GM12878 (cell line): ENCODE data around the gene SLC17A2. TPM values are rescaled to one million over a fixed set of nuclear protein-coding genes. Genes with fewer than 3 reads are reported as not detected.

Source experiments
- ATAC-seq: fragments of 200-7000 bp; cut with Tn5 transposase; 3 replicates; pipeline ENCODE4 v1.9.1; 2020; ENCODE audit warnings: mild to moderate bottlenecking, moderate library complexity
- BruUV-seq: library from RNA; stranded (reverse); fragments of 400-500 nt; replicated peaks from 2 replicates; lab custom pipeline; 2021; lab: Mats Ljungman, UMichigan
- CTCF ChIA-PET: fragments of 300-600 bp; sonication (Branson Sonifier 250); formaldehyde crosslinking; extraction: SDS; loops from one replicate; lab custom pipeline; 2021; ENCODE audit warnings: inconsistent platforms; lab: Yijun Ruan, JAX
- POLR2A ChIA-PET: fragments of 350-600 bp; formaldehyde crosslinking; extraction: SDS; loops from one replicate; lab custom pipeline; 2021; ENCODE audit warnings: inconsistent platforms; lab: Charles Lee
- RAD21 ChIA-PET: fragments of 300-600 bp; sonication (Branson Sonifier 250); formaldehyde crosslinking; loops from one replicate; lab custom pipeline; 2023; ENCODE audit warnings: antibody characterized with exemption; ENCODE audit not compliant: unreplicated experiment; lab: Charles Lee
- SMC1A ChIA-PET: fragments of 300-600 bp; sonication (Branson Sonifier 250); formaldehyde crosslinking; loops from one replicate; lab custom pipeline; 2023; ENCODE audit not compliant: unreplicated experiment, uncharacterized antibody; lab: Charles Lee
- DNase-seq: peaks from one replicate; pipeline ENCODE4 v3.0.0-alpha.2; 2011; ENCODE audit warnings: low read depth, low spot score
- FAIRE-seq: peaks from 3 replicates; lab custom pipeline; 2011; peaks lifted over from hg19 to GRCh38; lab: Jason Lieb, UNC
- H2AFZ ChIP-seq: 2 replicates; pipeline ENCODE4 v1.6.0; 2011; ENCODE audit warnings: low read depth, low read length, control low read depth; ENCODE audit not compliant: control insufficient read depth
- H3K27ac ChIP-seq: 2 replicates; pipeline ENCODE4 v1.5.1; 2011; ENCODE audit warnings: control low read depth; ENCODE audit not compliant: control insufficient read depth, insufficient read depth
- H3K27me3 ChIP-seq, 2 experiments: replicated peaks in 1 of 2; 2 replicates each; pipeline versions ENCODE4 v1.6.0 to v1.6.1; 2011; ENCODE audit warnings: low read length in 1 of 2; ENCODE audit not compliant: control insufficient read depth in 2 of 2, insufficient read depth in 2 of 2
- H3K36me3 ChIP-seq, 2 experiments: 2 replicates each; pipeline ENCODE4 v1.5.1; 2011; ENCODE audit warnings: low read length in 1 of 2; ENCODE audit not compliant: control insufficient read depth in 2 of 2, insufficient read depth in 2 of 2
- H3K4me1 ChIP-seq: 2 replicates; pipeline ENCODE4 v1.6.1; 2011; ENCODE audit warnings: mild to moderate bottlenecking, low read length, moderate library complexity, mixed read lengths; ENCODE audit not compliant: control insufficient read depth, insufficient read depth
- H3K4me2 ChIP-seq: 2 replicates; pipeline ENCODE4 v1.6.0; 2011; ENCODE audit warnings: control low read depth; ENCODE audit not compliant: control insufficient read depth, insufficient read depth
- H3K4me3 ChIP-seq: fragments of 200-600 bp; sonication (generic); 2 replicates; pipeline ENCODE4 v1.5.1; 2016
- H3K79me2 ChIP-seq: 2 replicates; pipeline ENCODE4 v1.6.0; 2011; ENCODE audit warnings: low read length; ENCODE audit not compliant: control insufficient read depth, insufficient read depth
- H3K9ac ChIP-seq: 2 replicates; pipeline ENCODE4 v1.8.0; 2011; ENCODE audit warnings: low read length, control low read depth, mixed read lengths; ENCODE audit not compliant: control insufficient read depth, insufficient read depth
- H3K9me3 ChIP-seq: replicated peaks from 3 replicates; pipeline ENCODE4 v1.5.1; 2011; ENCODE audit warnings: mild to moderate bottlenecking, low read length; ENCODE audit not compliant: control insufficient read depth, insufficient read depth
- H4K20me1 ChIP-seq: 2 replicates; pipeline ENCODE4 v1.6.0; 2011; ENCODE audit not compliant: control insufficient read depth, insufficient read depth
- ATF7 ChIP-seq: fragments of 450-650 bp; IDR thresholded peaks from 2 replicates; pipeline ENCODE4 v1.6.1; 2016; ENCODE audit warnings: low read depth, mild to moderate bottlenecking
- E2F4 ChIP-seq: IDR thresholded peaks from 2 replicates; pipeline ENCODE4 v1.6.1; 2012; ENCODE audit warnings: low read depth, low read length, improper control_type of control experiment
- ESRRA ChIP-seq: IDR thresholded peaks from 2 replicates; pipeline ENCODE4 v1.6.1; 2012; ENCODE audit warnings: mild to moderate bottlenecking, low read length, improper control_type of control experiment
- KDM1A ChIP-seq: fragments of 200-600 bp; sonication (generic); IDR thresholded peaks from 2 replicates; pipeline ENCODE4 v1.6.1; 2016; ENCODE audit warnings: borderline replicate concordance
- PML ChIP-seq: IDR thresholded peaks from 2 replicates; pipeline ENCODE4 v1.6.1; 2012; ENCODE audit warnings: low read length, inconsistent platforms
- POLR2A ChIP-seq: IDR thresholded peaks from 2 replicates; pipeline ENCODE4 v1.6.1; 2011; ENCODE audit warnings: low read depth, mild to moderate bottlenecking, low read length
- RB1 ChIP-seq: fragments of 450-650 bp; formaldehyde crosslinking; IDR thresholded peaks from 2 replicates; pipeline ENCODE4 v1.6.1; 2017; ENCODE audit warnings: mild to moderate bottlenecking, borderline replicate concordance
- RUNX3 ChIP-seq: IDR thresholded peaks from 2 replicates; pipeline ENCODE4 v1.6.1; 2012; ENCODE audit warnings: low read length, inconsistent platforms
- SP1 ChIP-seq: IDR thresholded peaks from one replicate; pipeline ENCODE4 v1.6.1; 2011; ENCODE audit warnings: low read depth, low read length
- TCF12 ChIP-seq: IDR thresholded peaks from 2 replicates; pipeline ENCODE4 v1.6.1; 2011; ENCODE audit warnings: low read depth, mild to moderate bottlenecking, low read length
- WGBS: methylation state at CpG from one replicate; pipeline ENCODE4 v1.1.6; 2016; ENCODE audit warnings: low lambda C conversion rate; ENCODE audit not compliant: insufficient replicate concordance, insufficient coverage; ENCODE audit errors: missing lambda C conversion rate; 5-methylcytosine and 5-hydroxymethylcytosine counted together
- in situ Hi-C: fragments of 300-500 bp; cut with MboI; formaldehyde crosslinking; loops from 9 replicates; pipeline ENCODE4 v1.14.3; 2018; ENCODE audit warnings: mixed read lengths
- intact Hi-C: fragments of 100-400 bp; cut with micrococcal nuclease; formaldehyde crosslinking; loops from one replicate; pipeline ENCODE4 v1.14.2; 2022; ENCODE audit not compliant: unreplicated experiment
- polyA plus RNA-seq, 11 experiments: library from polyadenylated mRNA; depleted of rRNA in 4 of 11; unstranded in 6 of 11; stranded (reverse) in 5 of 11; fragments of >200 nt; fragmentation: Nextera tagmentation in 4 of 11; fragmentation: Illumina TruSeq in 1 of 11; extraction: Ambion mirVana in 4 of 11; extraction: Trizol in 1 of 11; gene quantifications; 1 replicate in 1 of 11; 2 replicates in 10 of 11; pipeline versions ENCODE4 v1.2.1 to v1.2.3, GENCODE V29; 2011 to 2016; ENCODE audit warnings: inconsistent platforms in 2 of 11, missing spikeins in 2 of 11, low read depth in 1 of 11
- total RNA-seq, 4 experiments: library from RNA; depleted of rRNA in 3 of 4; stranded (reverse); fragments of >200 nt in 3 of 4; fragmentation: Illumina TruSeq in 1 of 4; extraction: Trizol in 1 of 4; gene quantifications; 2 replicates each; pipeline versions ENCODE4 v1.2.1 to v1.2.3, GENCODE V29; 2013 to 2021

The SLC17A2 gene
- total and polyA plus RNA-seq, 10 of the 15 experiments (the other 5 are each of a cell fraction or from before 2014, with no cell fraction given) = not detected

GRCh38 chr6:25972902-25973301, 42.4 kb upstream of the SLC17A2 start:
- H3K79me2 ChIP-seq = peaks cover 6% of the 10 kb centered on the region
- peaks cover 1 to 37% of the 10 kb centered on the region in 2 experiments; a peak in 3 of 4 replicates for H3K36me3 ChIP-seq
- CTCF ChIA-PET = interaction anchor here (0.8 to 2.9 kb wide), 5 partner anchors 10 to 253 kb away, joined by 3 to 15 read pairs (median 5); no protein-coding TSS in a partner anchor
- H3K4me2 ChIP-seq = no peak overlapping the region
- DNase-seq (no peak), ATAC-seq (no peak), FAIRE-seq (no peak)
- in situ Hi-C loops = no loop called here
- H3K4me1 ChIP-seq = peaks cover 15% of the 10 kb centered on the region
- no peak overlapping the region for H3K4me3 ChIP-seq
- H3K9me3 ChIP-seq = no peaks in the 10 kb centered on the region
- H3K9ac ChIP-seq = no peak overlapping the region
- H4K20me1 ChIP-seq = no peaks in the 10 kb centered on the region
- WGBS = over 99% methylated on average over 5 of the region's 5 CpGs
- SMC1A ChIA-PET = interaction anchor here (0.9 to 2.0 kb wide), 2 partner anchors 13 to 20 kb away, joined by 3 to 4 read pairs; no protein-coding TSS in a partner anchor
- POLR2A ChIA-PET = interaction anchor here (1.4 to 2.3 kb wide), 2 partner anchors 10 to 29 kb away, joined by 3 to 10 read pairs; partner anchors contain the start of gene TRIM38
- H2AFZ ChIP-seq = no peak overlapping the region
- RAD21 ChIA-PET = interaction anchor here (1.2 kb wide), 1 partner anchor 20 kb away, joined by 4 read pairs; no protein-coding TSS in a partner anchor
- H3K27ac ChIP-seq = no peak overlapping the region
- no TSS peak for BruUV-seq
- TF ChIP-seq SP1 (no peak), POLR2A (no peak), PML (no peak), KDM1A (no peak), RUNX3 (no peak), ESRRA (no peak), E2F4 (no peak), ATF7 (no peak), TCF12 (no peak), RB1 (no peak)
- H3K27me3 ChIP-seq = no peaks in the 10 kb centered on the region
- intact Hi-C loops = no loop called here
